ENCODE results near the gene KRT15.

Gene KRT15

DNA sequence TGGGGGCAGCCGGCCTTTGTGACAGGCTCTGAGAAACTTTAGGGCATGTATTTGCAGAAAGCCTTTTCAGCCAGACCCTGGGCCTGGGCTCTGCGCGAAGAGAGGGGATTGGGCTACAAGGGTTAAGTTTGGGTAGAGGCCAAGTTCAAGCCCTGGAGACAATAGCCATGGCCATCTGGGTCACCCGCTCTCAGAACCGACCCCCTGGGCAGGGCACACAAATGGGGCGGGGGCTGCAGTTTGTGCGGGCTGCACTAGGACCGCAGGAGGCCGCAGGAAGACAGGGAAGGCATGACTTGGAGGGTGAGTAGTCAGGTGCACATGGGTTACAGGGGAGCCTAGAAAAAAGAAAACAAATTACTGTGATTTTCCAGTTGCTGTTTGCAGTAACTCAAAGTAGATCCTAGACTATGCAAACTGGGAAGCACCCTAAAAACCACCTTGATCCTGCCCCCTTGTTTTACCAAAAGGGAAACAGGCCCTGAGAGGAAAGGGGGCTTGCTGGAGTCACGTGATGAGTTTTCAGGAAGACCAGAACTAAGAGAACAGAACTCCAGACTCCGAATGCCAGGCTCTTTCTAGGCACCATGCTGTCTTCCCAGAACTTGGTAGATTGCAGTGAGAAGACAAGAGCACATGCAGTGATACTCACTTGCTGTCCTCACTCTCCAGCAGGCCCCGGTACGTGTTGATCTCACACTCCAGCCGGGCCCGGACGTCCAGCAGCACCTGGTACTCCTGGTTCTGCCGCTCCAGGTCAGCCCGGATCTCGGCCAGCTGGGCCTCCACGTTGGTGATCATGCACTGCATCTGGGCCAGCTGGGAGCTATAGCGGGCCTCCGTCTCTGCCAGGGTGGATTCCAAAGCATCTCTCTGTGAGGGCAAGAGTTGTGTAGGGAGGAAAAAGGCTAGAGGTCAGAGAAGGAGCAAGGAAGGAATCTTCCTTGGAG is 41.5 kb downstream of the KRT15 start:
- no peak for DNase-seq

GRCh38 chr17:41475421-41475820 is 43.3 kb downstream of the KRT15 start:
- no peak for DNase-seq

GRCh38 chr17:41474863-41475262 is 43.8 kb downstream of the KRT15 start:
- no peak for DNase-seq

GRCh38 chr17:41468346-41468745 is 50.3 kb downstream of the KRT15 start:
- no peak for DNase-seq

DNA sequence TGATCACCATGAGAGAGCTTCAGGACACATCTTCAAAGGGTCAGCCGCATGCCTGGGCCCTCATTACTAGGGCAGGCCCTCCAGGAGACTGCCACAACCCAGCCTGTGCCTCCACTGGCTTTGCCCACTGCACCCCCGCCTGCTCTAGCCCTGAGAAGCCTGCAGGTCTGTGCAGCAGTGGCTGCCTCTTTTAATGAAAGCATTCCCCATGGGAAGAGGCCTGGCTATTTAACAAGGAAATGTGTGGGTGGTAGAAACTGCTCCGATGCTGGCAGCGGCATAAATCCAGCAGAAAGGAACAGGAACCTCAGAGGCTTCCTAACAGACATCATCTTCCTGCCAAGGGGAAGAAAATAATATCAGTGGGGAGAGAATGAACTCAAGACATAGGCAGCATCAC is 51.1 kb downstream of the KRT15 start:
- DNase-seq, result no peak

DNA sequence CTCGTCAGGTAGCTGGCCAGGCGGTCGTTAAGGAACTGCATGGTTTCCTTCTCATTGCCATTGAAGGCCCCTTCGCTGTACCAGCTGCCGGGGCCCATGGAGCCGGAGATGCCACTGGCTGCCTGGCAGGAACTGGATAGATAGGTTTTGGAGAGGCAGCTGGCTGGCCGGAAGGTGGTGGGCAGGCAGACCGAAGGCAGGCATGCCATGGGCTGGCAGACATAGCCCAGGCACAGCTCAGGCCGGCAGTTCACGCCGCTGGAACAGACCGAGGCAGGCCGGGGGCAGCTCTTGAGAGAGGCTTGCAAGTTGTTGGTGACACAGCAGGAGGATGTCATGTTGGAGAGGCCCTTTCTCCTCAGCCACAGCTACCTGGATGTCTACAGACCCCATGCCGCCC is 51.7 kb downstream of the KRT15 start, which contains the start of gene KRT32:
Gene KRT32, minus strand, starts transcription at position 399 of the 400 bp plus-strand sequence. Its CDS starts 61 bp downstream, at position 338.
- no peak for DNase-seq

DNA sequence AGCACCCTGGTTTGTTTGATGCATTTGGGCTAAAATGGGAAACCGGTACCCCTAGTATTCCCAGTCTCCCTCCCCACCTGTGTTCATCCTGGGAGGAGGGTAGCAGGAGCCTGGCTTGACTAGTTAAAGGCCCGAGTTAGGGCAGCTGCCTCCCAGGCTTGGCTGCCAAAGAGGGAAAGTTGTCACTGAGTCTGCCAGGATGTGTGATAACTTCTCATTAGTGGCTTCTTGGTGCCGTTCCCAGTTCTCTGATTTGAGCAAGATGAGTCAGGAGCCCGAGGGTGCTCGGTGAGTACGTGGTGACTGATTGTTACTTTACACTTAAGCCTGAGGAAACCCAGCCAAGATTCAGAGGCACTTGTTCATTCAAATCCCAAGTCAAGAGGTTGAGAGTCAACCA is 54.0 kb downstream of the KRT15 start:
- DNase-seq, result no peak

GRCh38 chr17:41464173-41464572 is 54.5 kb downstream of the KRT15 start:
- DNase-seq, result no peak

- no peak for DNase-seq
Measured at GRCh38 chr17:41463746-41464145, 54.9 kb downstream of the KRT15 start.
